ENCODE results near the gene UCK2.

Gene UCK2

GRCh38 chr1:165869343-165869742 is 41.9 kb downstream of the UCK2 start:
- Histone ChIP-seq H3K79me2 (ENCODE audit: control insufficient read depth, low read length) (peaks cover 94% of the 10 kb centered on the region), H3K27me3 (ENCODE audit: control insufficient read depth, low read length) (no peaks in the 10 kb centered on the region), H3K9me3 (ENCODE audit: control insufficient read depth, insufficient read depth, low read length) (no peaks in the 10 kb centered on the region), H3K4me1 (ENCODE audit: control insufficient read depth, low read length) (peaks cover 15% of the 10 kb centered on the region), H3K36me3 (ENCODE audit: control insufficient read depth, low read length) (no peaks in the 10 kb centered on the region), H3K4me2 (ENCODE audit: low read length) (no peak overlapping the region), H3K4me3 (ENCODE audit: low read length) (no peak overlapping the region), H3F3A (ENCODE audit: control insufficient read depth, insufficient read depth) (0 out of 2 replicates have a peak, but pooled peaks cover 6% of the 10 kb centered on the region), H4K20me1 (ENCODE audit: control insufficient read depth, insufficient read depth, low read depth, low read length) (peaks cover 21% of the 10 kb centered on the region), H3K27ac (ENCODE audit: low read depth, low read length) (no peak overlapping the region), H3K9me2 (replicated peaks; ENCODE audit: control insufficient read depth, low read length) (no peaks in the 10 kb centered on the region)
- TF ChIP-seq EZH2phosphoT487 (IDR thresholded peaks at IDR 0.05; ENCODE audit: borderline replicate concordance, low read length) (no peak), CTCF (IDR thresholded peaks at IDR 0.05; ENCODE audit: low read depth, low read length, poor library complexity, severe bottlenecking) (no peak)

- Histone ChIP-seq H3K79me2 (ENCODE audit: control insufficient read depth, low read length) (peaks cover 95% of the 10 kb centered on the region), H3K9me2 (replicated peaks; ENCODE audit: control insufficient read depth, low read length) (no peaks in the 10 kb centered on the region), H3K4me1 (ENCODE audit: control insufficient read depth, low read length) (peaks cover 22% of the 10 kb centered on the region), H3K4me2 (ENCODE audit: low read length) (peak overlapping the region; percentile 48), H3K9me3 (ENCODE audit: control insufficient read depth, insufficient read depth, low read length) (no peaks in the 10 kb centered on the region), H3K27me3 (ENCODE audit: control insufficient read depth, low read length) (no peaks in the 10 kb centered on the region), H3K4me3 (ENCODE audit: low read length) (no peak overlapping the region), H3F3A (ENCODE audit: control insufficient read depth, insufficient read depth) (0 out of 2 replicates have a peak, but pooled peaks cover 6% of the 10 kb centered on the region), H4K20me1 (ENCODE audit: control insufficient read depth, insufficient read depth, low read depth, low read length) (peaks cover 21% of the 10 kb centered on the region), H3K27ac (ENCODE audit: low read depth, low read length) (peak overlapping the region; percentile 14; the same call in 1 of the 2 replicates), H3K36me3 (ENCODE audit: control insufficient read depth, low read length) (no peaks in the 10 kb centered on the region)
- TF ChIP-seq EZH2phosphoT487 (IDR thresholded peaks at IDR 0.05; ENCODE audit: borderline replicate concordance, low read length) = no peak
- peak; percentile 77 for TF ChIP-seq CTCF (IDR thresholded peaks at IDR 0.05; ENCODE audit: low read depth, low read length, poor library complexity, severe bottlenecking)
These were observed 44.1 kb downstream of the UCK2 start for GRCh38 chr1:165871311-165872067.

- Histone ChIP-seq H3K79me2 (ENCODE audit: control insufficient read depth, low read length) (peaks cover 96% of the 10 kb centered on the region), H3K4me2 (ENCODE audit: low read length) (no peak overlapping the region), H3K4me3 (ENCODE audit: low read length) (no peak overlapping the region), H3K27ac (ENCODE audit: low read depth, low read length) (no peak overlapping the region), H4K20me1 (ENCODE audit: control insufficient read depth, insufficient read depth, low read depth, low read length) (peaks cover 16% of the 10 kb centered on the region), H3K36me3 (ENCODE audit: control insufficient read depth, low read length) (no peaks in the 10 kb centered on the region), H3K9me2 (replicated peaks; ENCODE audit: control insufficient read depth, low read length) (no peaks in the 10 kb centered on the region), H3K9me3 (ENCODE audit: control insufficient read depth, insufficient read depth, low read length) (no peaks in the 10 kb centered on the region), H3F3A (ENCODE audit: control insufficient read depth, insufficient read depth) (0 out of 2 replicates have a peak, but pooled peaks cover 6% of the 10 kb centered on the region), H3K4me1 (ENCODE audit: control insufficient read depth, low read length) (peaks cover 41% of the 10 kb centered on the region), H3K27me3 (ENCODE audit: control insufficient read depth, low read length) (no peaks in the 10 kb centered on the region)
- TF ChIP-seq EZH2phosphoT487 (IDR thresholded peaks at IDR 0.05; ENCODE audit: borderline replicate concordance, low read length) = no peak
- no peak for TF ChIP-seq CTCF (IDR thresholded peaks at IDR 0.05; ENCODE audit: low read depth, low read length, poor library complexity, severe bottlenecking)
These were observed 46.1 kb downstream of the UCK2 start for GRCh38 chr1:165873481-165873880.
